T-helper 2 cell (primary cell): Measurements from ENCODE around the gene B4GALNT3.

Source experiments
- DNase-seq, 5 experiments: peaks; one replicate each; pipeline versions ENCODE4 v3.0.0 to v3.0.0-alpha.2; 2012 to 2022

Gene B4GALNT3

GRCh38 chr12:599756-600155, 140.0 kb downstream of the B4GALNT3 start:
- DNase-seq, result no peak

- no peak for DNase-seq
These were observed 142.4 kb downstream of the B4GALNT3 start for GRCh38 chr12:601976-602699.

- no peak for DNase-seq
These were observed 142.9 kb downstream of the B4GALNT3 start for GRCh38 chr12:602700-603068.

- no peak for DNase-seq
These were observed 145.2 kb downstream of the B4GALNT3 start for GRCh38 chr12:604956-605355.

GRCh38 chr12:607541-608001, 147.8 kb downstream of the B4GALNT3 start:
- no peak for DNase-seq

GRCh38 chr12:608413-608812, 148.7 kb downstream of the B4GALNT3 start:
- DNase-seq, result no peak

- no peak for DNase-seq
These were observed 149.2 kb downstream of the B4GALNT3 start for GRCh38 chr12:608921-609320.

- no peak for DNase-seq
These were observed 152.0 kb downstream of the B4GALNT3 start for GRCh38 chr12:611721-612120.

GRCh38 chr12:612293-612692, 152.6 kb downstream of the B4GALNT3 start:
- no peak for DNase-seq

- DNase-seq, result no peak
These were observed 153.1 kb downstream of the B4GALNT3 start for GRCh38 chr12:612886-613285.
